Measurements from ENCODE around the gene SLC25A22.

SLC25A22 gene

GRCh38 chr11:833849-834311 lies 35.8 kb upstream of the SLC25A22 start:
- DNase-seq (ENCODE audit: low read depth), result no peak

DNA sequence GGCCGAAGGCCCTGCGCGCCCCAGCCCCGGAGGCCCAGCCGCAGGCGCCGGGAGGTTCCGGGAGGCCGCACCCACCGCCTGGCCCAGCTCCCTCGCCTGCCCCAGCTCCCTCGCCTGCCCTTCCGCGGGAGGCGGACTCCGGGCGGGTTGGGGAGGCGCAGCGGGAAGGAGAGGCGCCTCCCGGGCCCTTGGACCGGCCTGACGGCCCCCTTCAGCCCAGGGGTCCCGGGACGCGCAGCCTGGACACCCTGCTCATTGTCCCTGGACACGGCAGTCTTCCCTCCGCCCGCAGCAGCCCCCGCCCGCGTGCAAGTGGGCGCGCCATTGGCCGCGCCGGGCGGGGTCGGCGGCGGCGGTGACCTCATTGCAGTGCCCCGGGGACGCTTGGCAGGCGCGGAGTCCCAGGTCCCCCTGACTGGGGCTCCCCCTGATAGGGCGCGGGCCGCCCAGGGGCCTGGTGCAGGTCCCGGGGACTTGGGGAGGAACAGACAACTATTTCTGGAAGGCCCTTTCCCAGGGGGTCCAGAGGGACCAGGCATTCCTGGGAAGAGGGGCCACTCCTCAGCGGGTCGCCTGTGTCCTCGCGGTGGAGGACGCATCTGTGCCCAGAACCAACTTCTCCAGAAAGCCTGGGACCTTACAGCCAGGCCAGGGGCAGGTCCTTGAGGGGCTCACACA lies 35.2 kb upstream of the SLC25A22 start:
- no peak for DNase-seq (ENCODE audit: low read depth)

- DNase-seq (ENCODE audit: low read depth), result no peak
Observed at GRCh38 chr11:832529-833113, 34.5 kb upstream of the SLC25A22 start, which contains the start of gene CD151. CD151 (plus strand) TSS chr11:832952; CDS start chr11:836070, 3,118 bp downstream.

- no peak for DNase-seq (ENCODE audit: low read depth)
Observed at GRCh38 chr11:831961-832528, 34.0 kb upstream of the SLC25A22 start.

- DNase-seq (ENCODE audit: low read depth), result no peak
Observed at GRCh38 chr11:831118-831864, 33.2 kb upstream of the SLC25A22 start.

DNA sequence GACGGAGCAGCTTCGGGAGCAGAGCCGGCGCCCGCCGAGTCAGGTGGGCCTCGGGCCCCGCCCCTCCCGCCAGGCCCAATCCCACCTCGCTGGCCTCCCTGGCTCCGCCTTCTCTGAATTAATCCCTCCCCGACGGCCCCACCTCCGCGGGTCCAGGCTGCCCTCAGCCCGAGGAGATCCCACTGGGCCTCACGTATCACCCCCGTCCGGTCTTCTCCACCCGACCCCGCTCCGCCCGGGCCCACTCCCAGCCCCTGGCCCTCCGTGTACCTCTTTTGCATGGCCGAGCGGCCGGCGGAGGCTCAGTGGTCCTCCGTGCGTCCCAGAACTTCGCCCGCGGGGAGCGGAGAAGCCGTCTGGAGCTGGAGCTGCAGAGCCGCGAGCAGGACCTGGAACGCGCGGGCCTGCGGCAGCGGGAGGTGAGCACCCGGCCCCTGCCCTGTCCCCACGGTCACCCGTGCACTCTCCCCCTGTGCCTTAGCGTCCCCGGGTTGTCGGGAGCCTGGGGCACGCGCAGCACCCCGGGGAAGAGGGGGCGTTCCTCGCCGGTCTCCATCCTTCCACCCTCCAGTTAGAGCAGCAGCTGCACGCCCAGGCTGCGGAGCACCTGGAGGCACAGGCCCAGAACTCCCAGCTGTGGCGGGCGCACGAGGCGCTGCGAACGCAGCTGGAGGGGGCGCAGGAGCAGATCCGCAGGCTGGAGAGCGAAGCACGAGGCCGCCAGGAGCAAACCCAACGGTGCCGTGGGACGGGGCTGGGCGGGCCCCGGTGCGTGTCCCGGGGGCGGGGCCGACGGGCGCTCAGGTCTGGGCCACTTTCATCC lies 32.4 kb upstream of the SLC25A22 start:
- DNase-seq (ENCODE audit: low read depth), result no peak

GRCh38 chr11:829847-830294 lies 31.8 kb upstream of the SLC25A22 start:
- no peak for DNase-seq (ENCODE audit: low read depth)

GRCh38 chr11:829176-829846 lies 31.2 kb upstream of the SLC25A22 start:
- no peak for DNase-seq (ENCODE audit: low read depth)

GRCh38 chr11:828506-829175 lies 30.6 kb upstream of the SLC25A22 start:
- no peak for DNase-seq (ENCODE audit: low read depth)

DNA sequence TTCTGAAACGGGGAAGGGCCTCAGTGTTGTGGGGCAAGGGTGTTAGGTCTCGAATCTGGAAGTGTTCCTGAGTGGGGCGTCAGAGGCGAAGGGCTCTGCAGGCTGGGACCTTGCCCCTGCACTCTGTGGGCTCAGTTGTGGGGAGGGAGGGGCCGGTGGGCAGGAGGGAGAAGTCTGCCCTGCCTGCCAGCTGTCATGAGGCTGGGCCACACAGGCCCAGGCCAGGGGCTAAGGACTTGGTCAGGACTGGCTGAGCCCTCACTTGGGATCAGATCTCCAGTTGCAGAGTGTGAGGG lies 29.8 kb upstream of the SLC25A22 start, which contains the start of gene CRACR2B:
Gene CRACR2B, plus strand, starts transcription at position 23 of the 296 bp plus-strand sequence. CDS start 689 bp downstream, outside the sequence.
- no peak for DNase-seq (ENCODE audit: low read depth)

DNA sequence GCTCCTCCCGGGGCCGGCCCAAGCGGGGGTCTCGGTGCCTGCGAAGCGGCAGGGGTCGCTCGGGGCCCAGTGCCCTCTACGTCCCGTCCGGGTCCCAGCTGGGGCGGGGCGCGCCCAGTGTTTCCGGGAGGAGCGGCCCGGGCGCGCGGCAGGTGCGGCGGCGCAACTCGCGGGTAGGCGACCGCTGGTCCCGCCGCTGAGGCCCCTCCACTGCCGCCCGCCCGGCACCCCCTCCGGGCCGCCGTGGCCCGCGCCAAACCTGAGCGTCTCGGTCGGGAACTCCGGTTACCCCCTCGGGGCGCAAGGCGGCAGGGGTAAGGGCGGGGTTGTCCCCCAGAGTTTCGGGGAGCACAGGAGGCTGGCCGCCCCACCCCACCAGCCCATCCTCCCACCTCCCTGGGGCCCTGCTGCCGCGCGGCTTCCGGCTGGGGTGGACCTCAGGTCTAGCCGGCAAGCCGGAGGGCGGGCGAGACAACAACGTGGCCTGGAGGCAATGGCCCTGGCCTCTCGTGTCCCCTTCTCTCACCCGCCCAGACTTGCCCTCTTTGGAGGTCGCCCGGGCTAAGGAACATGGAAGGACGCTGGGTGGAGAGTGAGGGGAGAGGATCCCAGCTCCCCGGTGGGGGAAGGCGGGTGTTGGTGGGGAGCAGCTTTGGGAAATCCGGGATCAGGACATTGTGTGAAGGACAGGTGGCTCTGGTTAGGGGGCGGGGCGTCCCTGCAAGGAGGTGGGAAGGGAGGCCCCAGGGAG lies 29.2 kb upstream of the SLC25A22 start:
- no peak for DNase-seq (ENCODE audit: low read depth)

DNA sequence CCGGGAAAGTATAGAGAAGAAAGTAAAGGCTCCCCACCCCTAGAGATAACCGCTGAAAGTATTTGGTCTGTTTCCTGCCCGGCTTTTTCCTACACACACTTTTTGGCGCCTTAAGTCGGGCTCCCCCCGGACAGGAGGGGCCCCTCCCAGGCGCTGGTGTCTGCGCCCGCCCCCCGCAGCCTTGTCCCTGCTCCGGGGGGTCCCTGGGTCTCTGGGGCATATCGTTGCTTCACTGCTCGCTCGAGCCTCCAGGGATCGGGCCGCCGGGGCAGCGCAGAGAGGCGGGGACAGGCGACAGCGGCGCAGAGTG lies 28.7 kb upstream of the SLC25A22 start:
- DNase-seq (ENCODE audit: low read depth), result no peak

DNA sequence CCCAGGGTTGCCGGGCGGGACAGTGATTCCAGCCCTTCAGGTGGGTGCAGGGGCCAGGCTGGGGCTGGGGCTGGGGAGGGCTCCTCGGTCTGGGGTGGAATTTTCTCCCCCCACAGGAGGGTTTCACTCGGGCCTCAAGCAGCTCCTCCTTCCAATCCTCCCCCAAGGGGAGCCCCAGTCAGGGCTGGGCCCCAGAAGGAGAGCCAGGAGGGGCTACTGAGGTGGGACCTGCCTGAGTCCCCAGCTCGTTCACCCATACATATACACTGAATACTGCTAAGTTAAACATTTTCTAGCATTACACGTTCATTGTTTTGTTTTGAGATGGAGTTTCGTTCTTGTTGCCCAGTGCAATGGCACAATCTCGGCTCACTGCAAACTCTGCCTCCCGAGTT lies 28.1 kb upstream of the SLC25A22 start:
- no peak for DNase-seq (ENCODE audit: low read depth)

DNA sequence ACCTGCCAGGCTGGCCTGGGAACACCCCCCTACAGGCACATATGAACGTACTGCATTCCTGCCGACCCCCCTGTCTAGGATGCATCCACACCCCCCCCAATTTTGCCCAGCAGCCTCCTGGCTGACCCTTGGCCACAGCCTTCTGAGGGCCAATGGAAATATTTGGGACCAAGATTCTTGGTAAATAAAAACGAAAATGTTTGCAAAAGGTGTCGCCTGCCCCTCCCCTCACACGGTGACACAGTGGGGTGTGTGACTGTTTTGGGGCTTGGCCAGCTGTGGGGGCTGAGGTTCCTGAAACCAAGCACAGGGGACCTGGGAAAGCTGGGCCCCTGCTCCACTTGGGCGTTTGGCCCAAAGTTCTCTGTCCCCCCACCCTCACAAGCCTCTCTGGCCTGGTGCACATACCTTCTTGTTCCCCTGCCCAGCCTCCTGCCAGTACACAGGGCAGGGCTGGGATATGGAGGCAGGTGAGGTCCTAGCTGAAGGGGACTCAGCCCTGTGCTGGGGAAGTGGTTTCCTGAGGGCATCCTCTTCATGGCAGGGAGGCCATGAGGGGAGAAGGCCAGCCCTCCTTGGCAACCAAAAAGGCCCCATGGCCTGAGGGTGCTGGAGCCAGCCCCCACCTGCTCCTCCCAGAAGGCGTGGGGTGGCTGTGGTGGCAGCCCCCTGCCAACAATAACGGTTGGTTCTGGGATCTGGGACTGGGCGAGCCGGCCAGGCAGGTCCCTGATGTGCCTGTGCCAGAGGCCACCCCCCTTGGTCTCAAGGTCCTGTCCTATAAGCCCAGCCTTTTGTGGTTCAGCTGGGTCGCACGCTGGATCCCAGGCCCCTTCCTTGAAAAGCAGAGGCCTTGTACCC lies 27.5 kb upstream of the SLC25A22 start:
- no peak for DNase-seq (ENCODE audit: low read depth)

GRCh38 chr11:824942-825341 lies 26.9 kb upstream of the SLC25A22 start:
- no peak for DNase-seq (ENCODE audit: low read depth)

- DNase-seq (ENCODE audit: low read depth), result no peak
Observed at GRCh38 chr11:824292-824880, 26.3 kb upstream of the SLC25A22 start.

GRCh38 chr11:823441-824291 lies 25.6 kb upstream of the SLC25A22 start:
- no peak for DNase-seq (ENCODE audit: low read depth)

Data from stromal cell of bone marrow (primary cell).